Ishikawa (cell line): ENCODE data around the gene DTWD1.

Experiments used
- CEBPB ChIP-seq: IDR thresholded peaks from 2 replicates; pipeline ENCODE4 v1.6.1; 2012
- CREB1 ChIP-seq: IDR thresholded peaks from 2 replicates; pipeline ENCODE4 v1.6.1; 2012; ENCODE audit warnings: low read depth
- EGR1 ChIP-seq: IDR thresholded peaks from 2 replicates; pipeline ENCODE4 v1.6.1; 2012
- EP300 ChIP-seq: IDR thresholded peaks from 2 replicates; pipeline ENCODE4 v1.6.1; 2012; ENCODE audit warnings: borderline replicate concordance
- FOXM1 ChIP-seq: IDR thresholded peaks from 2 replicates; pipeline ENCODE4 v1.6.1; 2012; ENCODE audit warnings: low read depth, borderline replicate concordance
- NFIC ChIP-seq: IDR thresholded peaks from 2 replicates; pipeline ENCODE4 v1.6.1; 2012
- RAD21 ChIP-seq: IDR thresholded peaks from 2 replicates; pipeline ENCODE4 v1.6.1; 2012; ENCODE audit warnings: low read depth
- REST ChIP-seq: IDR thresholded peaks from 2 replicates; pipeline ENCODE4 v1.6.1; 2012; ENCODE audit warnings: low read depth, mild to moderate bottlenecking
- TAF1 ChIP-seq: IDR thresholded peaks from 2 replicates; pipeline ENCODE4 v1.6.1; 2012; ENCODE audit warnings: low read depth, mild to moderate bottlenecking
- TCF12 ChIP-seq: IDR thresholded peaks from 2 replicates; pipeline ENCODE4 v1.6.1; 2012; ENCODE audit warnings: low read depth
- TEAD4 ChIP-seq: IDR thresholded peaks from 2 replicates; pipeline ENCODE4 v1.6.1; 2012
- YY1 ChIP-seq: IDR thresholded peaks from 2 replicates; pipeline ENCODE4 v1.6.1; 2012; ENCODE audit warnings: low read depth
- ZBTB7A ChIP-seq: IDR thresholded peaks from 2 replicates; pipeline ENCODE4 v1.6.1; 2012; ENCODE audit warnings: low read depth
- TF ChIP-seq, protein P1 (sequence below): IDR thresholded peaks from 2 replicates; pipeline ENCODE4 v1.6.1; 2012
- TF ChIP-seq, protein P2 (sequence below): IDR thresholded peaks from 2 replicates; pipeline ENCODE4 v1.6.1; 2012

Gene DTWD1

DNA sequence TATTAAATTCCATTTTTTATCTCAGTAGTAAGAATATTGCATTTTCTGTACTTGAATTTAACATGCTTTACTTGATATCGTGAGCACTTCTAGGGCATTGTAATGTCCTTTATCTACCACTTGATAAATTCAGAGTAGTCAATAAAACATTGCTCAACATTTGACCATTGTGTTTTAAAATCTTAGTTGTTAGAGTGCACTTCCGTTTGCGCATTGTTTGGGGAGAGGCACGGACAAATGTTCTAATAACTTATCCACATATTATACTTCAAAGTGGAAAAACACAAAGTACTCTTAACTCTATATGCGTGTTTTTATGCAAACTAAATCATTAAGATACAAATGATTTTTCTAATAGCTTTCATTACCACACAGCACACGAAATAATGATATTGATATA, 649 bp upstream of the DTWD1 start:
- TF ChIP-seq CEBPB (peak; percentile 40; the same call in 1 of the 2 replicates), YY1 (no peak)

DNA sequence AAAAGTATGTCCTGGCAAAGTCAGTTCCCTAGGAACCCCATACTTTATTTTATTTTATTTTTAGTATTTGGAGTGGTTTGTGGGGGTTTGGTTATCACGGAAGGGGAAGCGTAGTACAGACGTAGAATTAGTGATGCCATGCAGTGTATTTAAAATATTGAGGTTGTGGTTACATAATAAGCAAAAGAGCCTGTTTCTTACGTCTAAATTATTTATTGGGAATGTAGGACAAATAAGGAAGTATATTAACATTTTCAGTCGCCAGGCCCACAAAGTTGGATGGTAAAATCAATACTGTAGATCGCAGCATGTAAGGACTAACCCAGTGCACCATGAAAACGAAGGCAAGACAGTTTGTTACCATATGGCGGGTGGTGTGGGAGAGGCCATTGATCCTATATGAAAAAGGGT, 558 bp downstream of the DTWD1 start:
- TF ChIP-seq FOXM1 (no peak), REST (no peak), YY1 (no peak), TCF12 (no peak), TEAD4 (no peak), NFIC (no peak), RAD21 (no peak), CREB1 (no peak)
- TF ChIP-seq, protein P1, sequence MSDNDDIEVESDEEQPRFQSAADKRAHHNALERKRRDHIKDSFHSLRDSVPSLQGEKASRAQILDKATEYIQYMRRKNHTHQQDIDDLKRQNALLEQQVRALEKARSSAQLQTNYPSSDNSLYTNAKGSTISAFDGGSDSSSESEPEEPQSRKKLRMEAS: no peak
- TF ChIP-seq, protein P2, sequence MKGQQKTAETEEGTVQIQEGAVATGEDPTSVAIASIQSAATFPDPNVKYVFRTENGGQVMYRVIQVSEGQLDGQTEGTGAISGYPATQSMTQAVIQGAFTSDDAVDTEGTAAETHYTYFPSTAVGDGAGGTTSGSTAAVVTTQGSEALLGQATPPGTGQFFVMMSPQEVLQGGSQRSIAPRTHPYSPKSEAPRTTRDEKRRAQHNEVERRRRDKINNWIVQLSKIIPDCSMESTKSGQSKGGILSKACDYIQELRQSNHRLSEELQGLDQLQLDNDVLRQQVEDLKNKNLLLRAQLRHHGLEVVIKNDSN: no peak

- TF ChIP-seq NFIC (no peak), EP300 (no peak), CEBPB (no peak), ZBTB7A (no peak), TCF12 (no peak), EGR1 (no peak), YY1 (no peak), TEAD4 (no peak), FOXM1 (no peak), REST (no peak), RAD21 (no peak), TAF1 (no peak), CREB1 (no peak)
- TF ChIP-seq, protein P2: no peak
- TF ChIP-seq, protein P1: no peak
Measured at GRCh38 chr15:49621887-49622286, 1.0 kb downstream of the DTWD1 start.

DNA sequence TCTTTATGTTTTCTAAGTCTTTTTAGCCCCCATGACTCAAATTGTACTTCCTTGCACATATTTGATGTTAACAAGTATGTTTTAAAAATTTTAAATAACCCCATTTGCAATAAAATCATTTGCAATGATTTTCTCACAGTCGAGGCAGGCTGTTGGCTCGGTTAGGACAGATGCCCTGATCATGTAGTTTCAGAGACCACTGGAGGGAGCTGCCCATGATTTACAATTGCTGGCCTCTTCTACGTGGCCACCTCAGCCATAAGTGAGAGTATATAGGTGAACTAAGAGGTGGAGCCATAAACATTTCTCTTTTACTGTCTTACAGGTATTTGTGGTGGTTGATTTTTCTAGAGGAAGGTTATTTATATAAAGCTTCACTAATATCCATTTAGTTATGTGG, 1.7 kb downstream of the DTWD1 start:
- TF ChIP-seq NFIC (no peak), REST (no peak), ZBTB7A (no peak), TEAD4 (no peak), EGR1 (no peak), FOXM1 (no peak), YY1 (no peak), TCF12 (no peak), EP300 (no peak), TAF1 (no peak)
- TF ChIP-seq, protein P1: no peak
- TF ChIP-seq, protein P2: no peak
